HG02571 (cell line): ENCODE measurements around the gene NLRP14.

Experiments
- ATAC-seq: cut with Tn5 transposase; IDR thresholded peaks from one replicate; pipeline ENCODE4 v1.9.1; 2021; ENCODE audit warnings: mild to moderate bottlenecking, moderate library complexity; ENCODE audit not compliant: unreplicated experiment

Gene NLRP14

GRCh38 chr11:7046474-7047175 is 26.3 kb downstream of the NLRP14 start:
- no peak for ATAC-seq

- no peak for ATAC-seq
Observed at GRCh38 chr11:7050191-7050590, 29.9 kb downstream of the NLRP14 start.

DNA sequence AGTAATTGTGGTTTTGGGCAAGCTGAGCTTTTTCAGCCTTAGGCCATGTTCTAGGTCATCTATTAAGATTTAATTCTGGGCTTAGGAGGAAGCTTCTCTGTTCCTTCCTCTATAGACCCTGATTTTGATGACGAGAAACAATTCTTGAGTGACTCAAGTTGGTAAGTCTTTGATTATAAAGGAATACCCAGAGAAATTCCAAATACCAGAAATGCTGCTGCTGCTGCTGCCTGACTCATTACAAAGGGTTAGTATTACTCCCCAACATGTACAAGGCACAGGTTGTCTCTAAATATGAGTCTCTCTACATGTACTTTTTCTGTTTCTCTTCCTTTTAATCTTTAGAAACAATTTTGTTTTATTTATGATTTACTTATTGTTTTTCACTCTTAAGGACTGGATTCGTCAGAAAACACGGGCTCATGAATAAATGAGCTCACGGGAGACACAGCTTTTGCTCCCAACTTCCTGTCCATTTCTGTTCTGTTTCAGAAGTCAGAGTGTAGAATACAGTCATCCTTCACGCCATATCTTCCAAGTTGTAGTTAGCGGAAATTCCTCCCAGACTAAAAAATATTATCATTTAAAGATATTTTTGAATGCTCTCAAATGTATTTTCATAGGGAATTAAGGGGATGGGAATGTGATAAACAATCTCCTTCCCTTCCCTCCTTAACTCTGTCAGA is 36.7 kb downstream of the NLRP14 start:
- ATAC-seq, result no peak

- no peak for ATAC-seq
Observed at GRCh38 chr11:7057641-7058040, 37.4 kb downstream of the NLRP14 start.

- ATAC-seq, result no peak
Observed at GRCh38 chr11:7060868-7061267, 40.6 kb downstream of the NLRP14 start.

- ATAC-seq, result no peak
Observed at GRCh38 chr11:7062534-7062933, 42.3 kb downstream of the NLRP14 start.

DNA sequence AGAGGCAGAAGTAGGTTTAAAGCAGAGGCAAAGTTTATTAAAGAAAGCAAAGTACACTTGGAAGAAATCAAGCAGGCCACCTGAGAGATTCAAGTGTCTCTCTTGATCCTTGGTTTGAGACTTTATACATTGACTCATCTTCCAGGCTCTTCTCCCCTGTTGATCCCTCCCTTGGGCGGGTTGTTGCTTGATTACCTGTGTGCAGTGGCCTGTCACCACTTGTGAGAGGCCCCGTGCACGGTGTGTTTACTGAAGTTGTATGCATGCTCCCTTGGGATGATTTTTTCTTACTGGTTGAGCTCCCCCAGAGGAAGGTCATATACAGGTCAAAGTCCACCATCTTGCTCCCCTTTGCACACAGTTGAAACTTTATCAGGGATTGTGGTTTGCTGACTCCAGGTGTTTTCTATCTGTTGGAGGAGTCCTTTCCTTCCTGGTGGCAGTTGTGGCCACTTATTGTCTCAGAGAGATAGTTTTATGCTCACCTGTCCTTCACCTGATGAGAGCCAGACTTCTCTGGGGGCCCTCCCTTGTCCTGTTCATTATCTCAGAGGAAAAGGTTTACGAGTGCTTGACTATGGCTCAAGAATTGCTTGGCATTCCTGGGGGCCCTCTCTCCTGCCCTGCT is 52.2 kb downstream of the NLRP14 start:
- no peak for ATAC-seq

DNA sequence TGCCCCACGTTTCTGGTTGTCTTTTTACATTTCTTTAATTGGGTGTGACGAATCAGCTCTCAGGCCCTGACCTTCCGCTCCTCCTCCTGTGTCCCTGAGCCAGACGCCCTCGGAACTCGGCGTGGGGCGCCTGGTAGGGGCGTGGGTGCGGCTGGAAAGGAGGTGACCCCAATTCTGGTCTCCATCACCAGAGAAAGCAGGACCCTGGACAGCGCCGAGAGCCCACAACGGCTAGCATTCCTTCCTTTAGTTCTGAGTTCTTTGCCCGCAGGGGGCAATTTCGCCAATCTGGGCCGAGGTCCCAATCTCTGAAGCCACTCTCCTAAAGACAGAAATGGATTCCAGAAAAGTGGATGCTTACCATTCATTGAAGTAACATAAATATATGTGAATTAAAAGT is 56.8 kb downstream of the NLRP14 start:
- no peak for ATAC-seq

GRCh38 chr11:7079545-7080135 is 59.4 kb downstream of the NLRP14 start:
- no peak for ATAC-seq

DNA sequence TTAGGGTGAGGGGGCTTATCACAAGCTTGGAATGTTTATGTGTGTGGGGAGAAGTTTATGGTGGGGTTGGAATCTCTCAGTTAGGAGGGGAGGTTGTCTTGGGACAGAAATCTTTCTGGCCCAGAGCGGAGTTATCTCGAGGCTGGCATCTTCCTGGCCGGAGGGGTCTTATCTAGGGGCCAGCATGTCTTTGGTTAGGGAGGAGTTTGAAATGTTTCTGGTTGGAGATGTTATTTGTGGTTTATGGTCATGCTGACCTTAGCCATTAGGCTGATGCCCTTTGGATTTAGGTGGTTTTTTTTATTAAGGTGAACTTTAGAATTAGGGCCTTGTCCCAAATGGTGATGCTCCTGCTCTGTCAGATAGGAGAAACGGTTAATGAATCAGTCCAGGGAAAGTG is 60.6 kb downstream of the NLRP14 start:
- no peak for ATAC-seq

DNA sequence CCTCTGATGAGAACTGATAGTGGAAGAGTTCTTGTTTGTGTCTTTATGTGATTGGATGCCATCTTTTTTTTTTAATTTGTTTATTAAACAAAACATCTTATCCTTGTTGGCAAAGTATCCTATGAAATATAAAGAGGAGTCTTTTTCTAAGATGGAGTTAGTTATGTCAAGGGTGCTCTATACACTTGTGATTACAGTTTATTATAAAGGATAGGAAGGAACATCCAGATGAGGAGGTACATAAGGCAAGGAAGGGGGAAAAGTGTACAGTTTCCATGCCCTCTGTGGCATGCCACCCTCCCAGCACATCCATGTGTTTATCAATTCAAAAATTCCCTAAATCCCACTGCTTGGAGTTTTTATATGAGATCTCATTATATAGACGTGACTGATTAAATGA is 61.2 kb downstream of the NLRP14 start:
- no peak for ATAC-seq

- no peak for ATAC-seq
Observed at GRCh38 chr11:7088921-7089320, 68.6 kb downstream of the NLRP14 start, which contains the start of gene RBMXL2. Gene RBMXL2 (plus strand): TSS chr11:7088998. CDS start chr11:7089121, 123 bp downstream.

- ATAC-seq, result no peak
Observed at GRCh38 chr11:7089328-7090251, 69.3 kb downstream of the NLRP14 start.

GRCh38 chr11:7098235-7098832 is 78.1 kb downstream of the NLRP14 start:
- peak; percentile 79 for ATAC-seq

DNA sequence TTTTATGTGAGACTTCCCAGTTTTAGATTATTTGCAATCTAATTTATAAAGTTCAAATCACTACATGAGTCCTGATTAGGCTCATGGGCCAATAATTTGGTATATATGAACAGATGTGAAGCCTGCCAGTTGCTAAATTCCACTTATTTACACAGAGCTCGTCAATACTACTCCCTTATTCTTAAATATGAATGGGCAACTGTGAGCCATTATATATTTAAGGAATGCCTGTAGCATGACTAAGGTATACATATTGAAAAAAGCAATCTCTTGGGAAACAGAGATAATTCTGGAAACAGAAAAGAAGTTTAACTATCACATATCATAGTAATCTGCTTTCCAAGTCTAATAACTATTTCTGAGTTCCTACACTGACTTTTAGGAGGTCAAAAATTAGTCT is 95.5 kb downstream of the NLRP14 start:
- no peak for ATAC-seq

DNA sequence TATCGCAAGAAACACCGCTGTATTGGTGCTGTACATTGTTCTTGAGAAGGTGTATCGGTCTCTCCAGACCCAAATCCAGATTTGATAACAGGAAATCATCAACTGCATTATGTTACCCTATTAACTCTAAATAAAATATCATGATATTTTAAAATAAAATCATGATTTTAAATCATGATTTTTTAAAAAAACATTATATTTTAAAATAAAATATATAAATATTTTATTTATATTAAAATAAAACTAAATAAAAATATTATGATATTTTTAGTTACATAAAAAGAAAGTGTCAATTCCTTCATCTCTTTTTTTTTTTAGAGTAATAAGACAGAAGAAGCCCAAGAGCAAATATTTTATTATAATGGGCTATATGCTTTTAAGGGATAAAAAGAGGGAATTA is 96.1 kb downstream of the NLRP14 start:
- no peak for ATAC-seq
